IPS-NIHi11 (cell line): ENCODE data around the gene HMGN1.

Source experiments
- DNase-seq: peaks from one replicate; pipeline ENCODE4 v3.0.0; 2012; ENCODE audit warnings: mixed read lengths, low spot score

HMGN1 gene

GRCh38 chr21:39330001-39330400 is 18.9 kb downstream of the HMGN1 start:
- DNase-seq = no peak

- DNase-seq = no peak
Observed at GRCh38 chr21:39327727-39328126, 21.2 kb downstream of the HMGN1 start.

GRCh38 chr21:39326607-39327307 is 22.1 kb downstream of the HMGN1 start:
- DNase-seq = peak; percentile 18

- DNase-seq = no peak
Observed at GRCh38 chr21:39325458-39325857, 23.4 kb downstream of the HMGN1 start.

- no peak for DNase-seq
Observed at GRCh38 chr21:39321424-39321823, 27.5 kb downstream of the HMGN1 start.

- no peak for DNase-seq
Observed at GRCh38 chr21:39319814-39320332, 29.0 kb downstream of the HMGN1 start.

- no peak for DNase-seq
Observed at GRCh38 chr21:39319251-39319756, 29.6 kb downstream of the HMGN1 start.

- no peak for DNase-seq
Observed at GRCh38 chr21:39318091-39318959, 30.6 kb downstream of the HMGN1 start.

GRCh38 chr21:39317134-39318090 is 31.5 kb downstream of the HMGN1 start:
- DNase-seq = no peak

GRCh38 chr21:39316729-39317128 is 32.2 kb downstream of the HMGN1 start:
- DNase-seq = no peak

- no peak for DNase-seq
Observed at GRCh38 chr21:39315603-39316445, 33.1 kb downstream of the HMGN1 start.

- peak; percentile 71 for DNase-seq
Observed at GRCh38 chr21:39314143-39315027, 34.5 kb downstream of the HMGN1 start.

GRCh38 chr21:39313571-39314142 is 35.2 kb downstream of the HMGN1 start, which contains the start of gene BRWD1:
TSS of gene BRWD1 (minus strand) at chr21:39313632. CDS start at chr21:39313491, 141 bp downstream.
- peak; percentile 88 for DNase-seq

GRCh38 chr21:39313042-39313570 is 35.8 kb downstream of the HMGN1 start:
- peak; percentile 26 for DNase-seq

GRCh38 chr21:39312112-39313041 is 36.5 kb downstream of the HMGN1 start:
- DNase-seq = peak; percentile 100

GRCh38 chr21:39311164-39311563 is 37.7 kb downstream of the HMGN1 start:
- no peak for DNase-seq

GRCh38 chr21:39307466-39307865 is 41.4 kb downstream of the HMGN1 start:
- DNase-seq = no peak

GRCh38 chr21:39300587-39300986 is 48.3 kb downstream of the HMGN1 start:
- DNase-seq = no peak
